Measurements from ENCODE around the gene IP6K2. TPM values are rescaled to one million over a fixed set of nuclear protein-coding genes. Genes with fewer than 3 reads are reported as not detected.

Gene IP6K2
- total and polyA plus RNA-seq, 10 donors: 62.1 to 105 (median 77.0) TPM

GRCh38 chr3:48759071-48759470 lies 42.0 kb upstream of the IP6K2 start:
- Histone ChIP-seq H3K27me3 (replicated peaks in 1 of 7) (no peaks in the 10 kb centered on the region), H3K9me3 (no peaks in the 10 kb centered on the region), H3K4me3 (no peak overlapping the region), H3K36me3 (peaks cover 0 to 100% (median 25%) of the 10 kb centered on the region in 6 donors), H3K4me1 (peaks cover 0 to 13% (median 2%) of the 10 kb centered on the region in 6 donors), H3K27ac (no peak overlapping the region)
- DNase-seq: no peak
- TF ChIP-seq CTCF (IDR thresholded peaks at IDR 0.05 in 8 of 11, conservative IDR thresholded peaks at IDR 0.05 in 3 of 11) (no peak), POLR2AphosphoS5 (IDR thresholded peaks at IDR 0.05) (no peak), POLR2A (IDR thresholded peaks at IDR 0.05) (no peak)
- WGBS, 5 donors: 93 to 100% (median 97%) methylated on average over 3 to 4 of the region's 4 CpGs
- intact Hi-C loops (cut with DNase I; ENCODE audit: low total_unique reads): no loop called here

GRCh38 chr3:48756640-48757039 lies 39.6 kb upstream of the IP6K2 start:
- no peaks in the 10 kb centered on the region for H3K4me1 ChIP-seq
- peaks cover 0 to 98% (median 31%) of the 10 kb centered on the region in 6 donors for H3K36me3 ChIP-seq
- intact Hi-C loops (cut with DNase I; ENCODE audit: low total_unique reads): no loop called here
- H3K27me3 ChIP-seq (replicated peaks in 1 of 7): no peaks in the 10 kb centered on the region
- no peak for TF ChIP-seq CTCF (IDR thresholded peaks at IDR 0.05 in 8 of 11, conservative IDR thresholded peaks at IDR 0.05 in 3 of 11)
- no peak for TF ChIP-seq POLR2AphosphoS5 (IDR thresholded peaks at IDR 0.05)
- TF ChIP-seq POLR2A (IDR thresholded peaks at IDR 0.05): no peak
- H3K4me3 ChIP-seq: no peak overlapping the region
- no peak for DNase-seq
- 87 to 95% (median 93%) methylated on average over 5 of the region's 5 CpGs for WGBS, 5 donors
- no peaks in the 10 kb centered on the region for H3K9me3 ChIP-seq
- H3K27ac ChIP-seq: no peak overlapping the region

GRCh38 chr3:48750856-48751255 lies 33.8 kb upstream of the IP6K2 start:
- peaks cover 0 to 95% (median 38%) of the 10 kb centered on the region in 6 donors for H3K36me3 ChIP-seq
- TF ChIP-seq POLR2A (IDR thresholded peaks at IDR 0.05) (no peak), POLR2AphosphoS5 (IDR thresholded peaks at IDR 0.05) (no peak), CTCF (IDR thresholded peaks at IDR 0.05 in 8 of 11, conservative IDR thresholded peaks at IDR 0.05 in 3 of 11) (no peak)
- no peak for DNase-seq
- H3K4me1 ChIP-seq: peaks cover 0 to 6% (median 0%) of the 10 kb centered on the region in 6 donors
- H3K9me3 ChIP-seq: no peaks in the 10 kb centered on the region
- no peaks in the 10 kb centered on the region for H3K27me3 ChIP-seq (replicated peaks in 1 of 7)
- whole genome bisulfite sequencing, 5 donors: 60 to 84% (median 78%) methylated on average over 1 of the region's 1 CpG
- peak overlapping the region in 3 of 8 donors; percentile 7 to 38 (median 15) for H3K27ac ChIP-seq
- no peak overlapping the region for H3K4me3 ChIP-seq
- intact Hi-C loops (cut with DNase I; ENCODE audit: low total_unique reads): no loop called here

GRCh38 chr3:48748754-48749153 lies 31.7 kb upstream of the IP6K2 start:
- TF ChIP-seq CTCF (IDR thresholded peaks at IDR 0.05 in 8 of 11, conservative IDR thresholded peaks at IDR 0.05 in 3 of 11): no peak
- TF ChIP-seq POLR2AphosphoS5 (IDR thresholded peaks at IDR 0.05): no peak
- H3K36me3 ChIP-seq: peaks cover 0 to 79% (median 36%) of the 10 kb centered on the region in 6 donors
- no peaks in the 10 kb centered on the region for H3K27me3 ChIP-seq (replicated peaks in 1 of 7)
- peak overlapping the region in 4 of 8 donors; percentile 8 to 66 (median 40) for H3K27ac ChIP-seq
- intact Hi-C loops (cut with DNase I; ENCODE audit: low total_unique reads): no loop called here
- DNase-seq: no peak
- H3K4me3 ChIP-seq: no peak overlapping the region
- WGBS, 5 donors: 57 to 83% (median 65%) methylated on average over 3 of the region's 3 CpGs
- H3K4me1 ChIP-seq: peaks cover 0 to 6% (median 0%) of the 10 kb centered on the region in 6 donors
- no peaks in the 10 kb centered on the region for H3K9me3 ChIP-seq
